Bronchial smooth muscle cell (primary cell): ENCODE measurements around the gene ZNF782. TPM values are rescaled to one million over a fixed set of nuclear protein-coding genes. Genes with fewer than 3 reads are reported as not detected.

ENCODE experiments used
- total RNA-seq: library from RNA; depleted of rRNA; stranded (reverse); fragments of >200 nt; gene quantifications from 2 replicates; pipeline ENCODE4 v1.2.1, GENCODE V29; 2014

Gene ZNF782
- total RNA-seq, result 1.3 and 2.4 TPM in 2 replicates

DNA sequence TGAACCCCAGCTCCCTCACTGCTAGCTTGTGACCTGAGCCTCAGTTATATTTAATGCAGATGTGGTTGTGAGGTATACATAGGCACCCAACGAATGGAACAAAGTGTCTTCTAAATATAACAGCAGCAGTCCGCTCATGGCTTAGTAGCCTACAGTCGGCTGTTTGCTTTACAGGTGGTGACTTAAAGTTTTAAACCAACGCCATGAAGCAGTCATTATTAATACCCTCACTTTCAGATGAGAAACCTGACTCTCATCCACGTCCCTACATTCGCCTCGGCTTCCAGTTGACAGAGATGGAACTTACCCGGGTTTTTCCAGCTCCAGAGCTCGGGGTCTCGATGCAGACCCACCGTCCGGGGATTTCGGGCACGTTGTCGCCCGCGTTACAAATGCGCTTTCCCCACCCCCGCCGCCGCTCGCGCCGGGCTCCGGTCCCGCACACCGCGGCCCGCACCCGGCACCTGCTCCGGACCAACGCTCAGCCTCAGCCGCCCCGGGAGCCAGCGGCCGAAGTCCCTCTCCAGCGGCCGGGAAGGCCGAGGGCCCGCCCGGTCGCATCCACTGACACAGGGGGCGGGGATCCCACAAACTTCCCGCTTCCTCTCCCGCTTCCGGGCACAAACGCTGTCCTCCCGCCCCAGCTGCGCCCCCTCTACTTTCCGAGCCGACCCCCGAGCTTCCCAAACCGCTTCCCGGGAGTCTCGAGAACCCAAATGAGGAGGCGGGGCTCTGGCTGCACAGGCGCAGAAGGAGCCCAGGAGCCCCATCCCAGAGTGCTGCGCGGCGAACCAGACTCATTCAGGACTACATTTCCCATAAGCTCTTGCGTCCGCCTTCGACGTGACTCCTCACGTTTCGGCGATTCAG, at the start of gene ZNF782:
ZNF782 (minus strand) TSS at position 734 of the 870 bp plus-strand sequence. CDS start 2,553 bp downstream, outside the sequence.

Other genes with a start within 250 kb of the ZNF782 start
- gene CDC14B, start 234.7 kb downstream of the ZNF782 start, total RNA-seq, result 29.9 and 42.6 TPM in 2 replicates
- 10.5 and 16.2 TPM in 2 replicates for gene PRXL2C, start 199.2 kb downstream of the ZNF782 start, total RNA-seq
- gene ZNF510, start 76.4 kb downstream of the ZNF782 start, total RNA-seq, result 12.4 and 13.9 TPM in 2 replicates
- under 0.01 TPM in 1 of 2 replicates, not detected in the other for gene NUTM2G, start 74.3 kb upstream of the ZNF782 start, total RNA-seq
- gene CTSV, start 184.6 kb upstream of the ZNF782 start, total RNA-seq, result 0.16 and 0.34 TPM in 2 replicates